ENCODE data around the gene GMDS. TPM values are rescaled to one million over a fixed set of nuclear protein-coding genes. Genes with fewer than 3 reads are reported as not detected.

Gene GMDS
- total RNA-seq, 1 experiment from 2014 or later = 9.7 TPM

DNA sequence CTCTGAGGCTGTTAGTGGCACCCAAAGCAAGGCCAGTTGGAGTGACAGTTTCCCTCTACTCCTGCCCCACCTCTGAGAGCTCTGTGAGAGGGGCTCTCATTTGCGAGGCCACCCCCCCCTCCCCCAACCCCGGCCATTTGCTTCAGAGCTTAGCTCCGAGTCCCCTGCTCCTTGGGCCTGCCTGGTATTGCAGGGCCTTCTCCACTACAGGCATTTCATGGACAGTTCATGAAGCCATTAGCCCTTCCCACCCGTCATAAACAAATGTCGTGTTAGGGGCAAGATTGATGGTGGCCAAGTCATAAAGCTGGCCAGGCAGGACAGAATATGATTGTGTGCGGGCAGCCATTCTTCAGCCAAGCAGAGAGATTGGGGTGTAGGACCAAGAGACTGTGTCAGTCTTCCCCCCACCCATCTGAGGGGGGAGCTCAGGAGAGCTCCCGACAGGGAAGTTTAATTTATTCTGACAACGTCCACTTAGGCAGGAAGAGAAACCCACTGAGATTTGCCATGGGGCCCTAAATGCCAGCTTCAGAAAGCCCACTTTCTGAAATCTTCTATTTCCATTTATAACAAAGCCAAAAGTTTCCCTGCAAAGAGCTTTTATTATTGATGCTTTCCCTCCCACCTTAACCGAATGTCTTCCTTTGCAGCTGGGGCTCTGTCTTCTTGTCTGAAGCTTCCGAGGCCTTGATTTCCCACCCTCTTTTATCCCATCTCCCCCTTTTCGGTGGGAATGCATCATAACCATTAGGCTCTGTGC, 628.5 kb downstream of the GMDS start:
- no peak overlapping the region for H2AFZ ChIP-seq (ENCODE audit: low read length)
- DNase-seq = no peak
- no peaks in the 10 kb centered on the region for H3K36me3 ChIP-seq (ENCODE audit: insufficient read depth, low read length)
- H3K4me3 ChIP-seq (ENCODE audit: low read length) = no peak overlapping the region
- H3K79me2 ChIP-seq (ENCODE audit: low read length) = no peaks in the 10 kb centered on the region
- no peak overlapping the region for H3K9ac ChIP-seq (ENCODE audit: low read length)
- no peaks in the 10 kb centered on the region for H3K27me3 ChIP-seq (ENCODE audit: low read length)
- H4K20me1 ChIP-seq (ENCODE audit: insufficient read depth, low read depth, low read length) = no peaks in the 10 kb centered on the region
- H3K9me2 ChIP-seq (replicated peaks; ENCODE audit: insufficient read depth, low read length) = no peaks in the 10 kb centered on the region
- no peak overlapping the region for H3K27ac ChIP-seq (ENCODE audit: low read length)
- H3K4me1 ChIP-seq (ENCODE audit: low read length) = no peaks in the 10 kb centered on the region
- no peak overlapping the region for H3K4me2 ChIP-seq (ENCODE audit: low read depth, low read length, poor library complexity, severe bottlenecking)
- no peaks in the 10 kb centered on the region for H3K9me3 ChIP-seq (ENCODE audit: low read length)

DNA sequence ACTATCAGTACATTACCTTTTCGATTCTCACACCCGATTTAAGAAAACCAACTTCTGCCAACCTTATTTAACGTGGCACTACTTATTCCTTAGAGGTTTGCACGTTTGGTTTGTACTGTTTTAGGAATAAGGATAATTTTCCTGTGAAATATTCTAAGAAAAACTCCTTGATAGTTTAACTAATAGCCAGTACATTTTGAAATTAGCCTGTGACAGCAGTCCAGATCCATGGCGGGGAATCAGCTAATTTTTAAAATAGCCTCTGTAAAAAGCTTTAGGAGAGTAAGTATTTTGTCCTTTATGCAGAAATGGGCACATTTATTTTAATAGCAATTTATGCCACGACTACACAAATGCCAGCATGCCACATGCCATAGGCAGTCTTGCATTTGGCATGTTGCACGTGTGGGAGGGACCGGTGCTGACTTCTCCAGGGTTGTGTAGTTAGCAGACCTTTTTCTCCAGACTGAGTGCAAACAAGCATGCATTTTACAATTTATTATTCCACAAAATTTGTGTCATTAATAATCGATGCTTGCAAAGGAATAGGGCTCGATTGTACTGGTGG, 629.5 kb downstream of the GMDS start:
- Histone ChIP-seq H3K9me3 (ENCODE audit: low read length) (no peaks in the 10 kb centered on the region), H3K9me2 (replicated peaks; ENCODE audit: insufficient read depth, low read length) (no peaks in the 10 kb centered on the region), H3K9ac (ENCODE audit: low read length) (no peak overlapping the region), H3K4me1 (ENCODE audit: low read length) (no peaks in the 10 kb centered on the region), H4K20me1 (ENCODE audit: insufficient read depth, low read depth, low read length) (no peaks in the 10 kb centered on the region), H3K4me3 (ENCODE audit: low read length) (no peak overlapping the region), H3K79me2 (ENCODE audit: low read length) (no peaks in the 10 kb centered on the region), H3K27ac (ENCODE audit: low read length) (no peak overlapping the region), H3K36me3 (ENCODE audit: insufficient read depth, low read length) (no peaks in the 10 kb centered on the region), H3K27me3 (ENCODE audit: low read length) (no peaks in the 10 kb centered on the region), H3K4me2 (ENCODE audit: low read depth, low read length, poor library complexity, severe bottlenecking) (no peak overlapping the region), H2AFZ (ENCODE audit: low read length) (no peak overlapping the region)
- no peak for DNase-seq

DNA sequence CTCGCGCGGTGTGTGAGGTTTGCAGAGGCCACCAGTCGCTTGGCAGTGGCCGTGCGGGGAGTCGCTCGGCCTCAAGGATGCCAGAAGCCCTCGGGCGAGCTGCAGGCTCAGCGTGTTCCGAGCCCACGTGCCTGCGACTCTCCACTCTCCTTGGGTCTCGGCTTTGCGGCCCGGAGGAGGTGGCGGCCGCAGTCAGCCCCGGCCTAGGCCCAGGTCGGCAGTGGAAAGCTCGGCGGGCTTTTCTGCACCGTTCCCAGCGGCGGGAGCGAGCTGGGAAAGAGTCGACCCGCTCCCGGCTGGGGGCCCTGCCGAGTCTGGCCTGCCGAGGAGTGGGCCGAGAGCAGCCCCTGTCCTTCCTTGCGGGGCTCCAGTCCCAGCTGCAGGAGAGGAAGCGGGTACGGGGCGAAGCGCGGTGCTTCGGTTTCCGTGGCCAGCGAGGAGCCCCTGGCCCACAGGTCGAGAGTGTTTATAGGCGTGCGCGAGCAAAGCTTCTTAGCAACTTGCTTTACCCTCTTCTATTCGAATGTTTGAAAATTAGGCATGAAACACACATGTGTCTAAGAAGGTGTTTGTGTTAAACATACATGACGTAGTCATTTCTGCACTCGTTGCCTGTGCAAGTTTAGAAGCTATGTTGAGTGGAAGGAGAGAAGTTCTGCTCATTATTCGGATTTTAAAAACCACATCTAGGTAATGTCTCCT, 630.1 kb downstream of the GMDS start:
- no peak overlapping the region for H3K4me2 ChIP-seq (ENCODE audit: low read depth, low read length, poor library complexity, severe bottlenecking)
- no peak for DNase-seq
- H3K79me2 ChIP-seq (ENCODE audit: low read length) = no peaks in the 10 kb centered on the region
- H3K4me1 ChIP-seq (ENCODE audit: low read length) = no peaks in the 10 kb centered on the region
- H3K27ac ChIP-seq (ENCODE audit: low read length) = no peak overlapping the region
- no peak overlapping the region for H3K9ac ChIP-seq (ENCODE audit: low read length)
- no peaks in the 10 kb centered on the region for H3K9me2 ChIP-seq (replicated peaks; ENCODE audit: insufficient read depth, low read length)
- no peaks in the 10 kb centered on the region for H3K9me3 ChIP-seq (ENCODE audit: low read length)
- no peak overlapping the region for H2AFZ ChIP-seq (ENCODE audit: low read length)
- H3K27me3 ChIP-seq (ENCODE audit: low read length) = no peaks in the 10 kb centered on the region
- H3K36me3 ChIP-seq (ENCODE audit: insufficient read depth, low read length) = no peaks in the 10 kb centered on the region
- H3K4me3 ChIP-seq (ENCODE audit: low read length) = no peak overlapping the region
- no peaks in the 10 kb centered on the region for H4K20me1 ChIP-seq (ENCODE audit: insufficient read depth, low read depth, low read length)

DNA sequence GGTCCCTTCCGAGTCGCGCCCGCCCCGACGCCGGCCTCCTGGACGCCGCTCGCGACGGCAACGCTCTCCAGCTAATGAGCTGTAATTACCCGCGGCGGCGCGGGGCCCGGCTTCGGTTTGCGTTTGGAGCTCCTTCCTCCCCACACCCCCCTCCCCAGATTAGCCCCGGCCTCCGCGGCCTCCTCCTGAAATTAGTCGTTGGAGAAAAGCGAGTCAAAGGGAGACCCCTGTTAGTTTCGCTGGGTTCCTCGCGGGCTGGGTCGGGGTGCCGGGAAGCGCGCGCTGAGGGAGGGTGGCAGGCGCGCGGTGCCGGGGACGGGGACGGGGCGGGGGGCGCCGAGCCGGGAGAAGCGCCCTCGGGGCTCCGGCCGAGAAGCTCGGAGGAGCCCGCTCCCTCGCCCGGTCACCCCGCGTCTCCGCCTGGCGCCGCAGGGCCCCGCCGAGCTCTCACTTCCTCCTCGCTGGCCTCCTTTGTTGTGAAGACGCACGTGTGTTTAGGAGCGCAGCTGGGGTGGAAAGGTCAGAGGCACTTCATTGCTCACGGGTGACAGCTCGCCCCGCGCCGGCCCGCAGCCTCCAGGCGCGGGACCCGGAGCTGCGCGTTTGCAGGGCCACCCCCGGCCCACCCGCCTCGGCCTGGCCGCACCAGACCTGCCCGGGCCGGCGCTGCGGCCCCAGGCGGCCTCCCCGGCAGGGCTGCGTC, 630.8 kb downstream of the GMDS start:
- H3K9me3 ChIP-seq (ENCODE audit: low read length) = no peaks in the 10 kb centered on the region
- H2AFZ ChIP-seq (ENCODE audit: low read length) = no peak overlapping the region
- H3K4me3 ChIP-seq (ENCODE audit: low read length) = no peak overlapping the region
- H3K36me3 ChIP-seq (ENCODE audit: insufficient read depth, low read length) = no peaks in the 10 kb centered on the region
- no peak overlapping the region for H3K4me2 ChIP-seq (ENCODE audit: low read depth, low read length, poor library complexity, severe bottlenecking)
- no peaks in the 10 kb centered on the region for H3K27me3 ChIP-seq (ENCODE audit: low read length)
- no peaks in the 10 kb centered on the region for H3K79me2 ChIP-seq (ENCODE audit: low read length)
- DNase-seq = no peak
- no peaks in the 10 kb centered on the region for H4K20me1 ChIP-seq (ENCODE audit: insufficient read depth, low read depth, low read length)
- H3K4me1 ChIP-seq (ENCODE audit: low read length) = no peaks in the 10 kb centered on the region
- H3K9me2 ChIP-seq (replicated peaks; ENCODE audit: insufficient read depth, low read length) = no peaks in the 10 kb centered on the region
- H3K9ac ChIP-seq (ENCODE audit: low read length) = no peak overlapping the region
- H3K27ac ChIP-seq (ENCODE audit: low read length) = no peak overlapping the region

DNA sequence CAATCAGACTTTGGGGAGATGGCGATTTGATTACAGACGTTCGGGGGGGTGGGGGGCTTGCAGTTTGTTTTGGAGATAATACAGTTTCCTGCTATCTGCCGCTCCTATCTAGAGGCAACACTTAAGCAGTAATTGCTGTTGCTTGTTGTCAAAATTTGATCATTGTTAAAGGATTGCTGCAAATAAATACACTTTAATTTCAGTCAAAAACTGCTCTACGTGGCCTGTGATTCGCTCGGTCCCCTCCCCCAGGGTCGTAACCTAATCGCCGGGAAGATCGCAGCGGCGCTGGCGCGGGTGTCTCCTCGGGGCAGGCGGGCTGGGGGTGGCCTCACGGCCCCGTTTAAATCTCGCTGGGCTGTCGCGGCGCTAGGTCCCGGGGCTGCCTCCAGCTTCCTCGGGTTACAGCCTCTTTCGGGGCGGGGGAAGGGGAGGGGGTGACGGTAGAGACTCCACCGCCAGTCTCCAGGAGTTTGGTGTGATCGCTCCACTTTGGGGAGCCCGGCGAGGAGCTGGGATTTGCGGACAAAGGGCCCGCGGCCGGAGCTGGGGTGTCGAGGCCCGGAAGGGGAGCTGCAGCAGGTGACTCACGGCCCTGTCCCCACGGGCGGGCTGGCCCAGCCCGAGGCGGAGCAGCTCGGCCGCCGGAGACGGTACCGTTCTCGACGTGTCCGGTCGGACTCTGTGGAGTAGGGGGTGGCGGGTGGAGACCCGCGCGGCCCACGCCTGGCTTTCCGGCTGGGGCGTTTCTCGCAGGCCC, 631.5 kb downstream of the GMDS start:
- Histone ChIP-seq H3K9me3 (ENCODE audit: low read length) (no peaks in the 10 kb centered on the region), H3K27me3 (ENCODE audit: low read length) (no peaks in the 10 kb centered on the region), H3K4me3 (ENCODE audit: low read length) (no peak overlapping the region), H3K4me2 (ENCODE audit: low read depth, low read length, poor library complexity, severe bottlenecking) (no peak overlapping the region), H3K4me1 (ENCODE audit: low read length) (no peaks in the 10 kb centered on the region), H4K20me1 (ENCODE audit: insufficient read depth, low read depth, low read length) (no peaks in the 10 kb centered on the region), H2AFZ (ENCODE audit: low read length) (no peak overlapping the region), H3K27ac (ENCODE audit: low read length) (no peak overlapping the region), H3K36me3 (ENCODE audit: insufficient read depth, low read length) (no peaks in the 10 kb centered on the region), H3K9ac (ENCODE audit: low read length) (no peak overlapping the region), H3K9me2 (replicated peaks; ENCODE audit: insufficient read depth, low read length) (no peaks in the 10 kb centered on the region), H3K79me2 (ENCODE audit: low read length) (no peaks in the 10 kb centered on the region)
- DNase-seq = no peak

DNA sequence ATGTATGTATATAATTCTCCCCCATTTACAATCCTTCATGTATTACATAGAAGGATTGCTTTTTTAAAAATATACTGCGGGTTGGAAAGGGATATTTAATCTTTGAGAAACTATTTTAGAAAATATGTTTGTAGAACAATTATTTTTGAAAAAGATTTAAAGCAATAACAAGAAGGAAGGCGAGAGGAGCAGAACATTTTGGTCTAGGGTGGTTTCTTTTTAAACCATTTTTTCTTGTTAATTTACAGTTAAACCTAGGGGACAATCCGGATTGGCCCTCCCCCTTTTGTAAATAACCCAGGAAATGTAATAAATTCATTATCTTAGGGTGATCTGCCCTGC, 632.1 kb downstream of the GMDS start:
- Histone ChIP-seq H3K9me2 (replicated peaks; ENCODE audit: insufficient read depth, low read length) (no peaks in the 10 kb centered on the region), H3K36me3 (ENCODE audit: insufficient read depth, low read length) (no peaks in the 10 kb centered on the region), H3K27me3 (ENCODE audit: low read length) (no peaks in the 10 kb centered on the region), H3K9me3 (ENCODE audit: low read length) (no peaks in the 10 kb centered on the region), H3K4me3 (ENCODE audit: low read length) (no peak overlapping the region), H4K20me1 (ENCODE audit: insufficient read depth, low read depth, low read length) (no peaks in the 10 kb centered on the region), H3K27ac (ENCODE audit: low read length) (no peak overlapping the region), H3K79me2 (ENCODE audit: low read length) (no peaks in the 10 kb centered on the region), H3K4me2 (ENCODE audit: low read depth, low read length, poor library complexity, severe bottlenecking) (no peak overlapping the region), H2AFZ (ENCODE audit: low read length) (no peak overlapping the region), H3K4me1 (ENCODE audit: low read length) (no peaks in the 10 kb centered on the region), H3K9ac (ENCODE audit: low read length) (no peak overlapping the region)
- no peak for DNase-seq

DNA sequence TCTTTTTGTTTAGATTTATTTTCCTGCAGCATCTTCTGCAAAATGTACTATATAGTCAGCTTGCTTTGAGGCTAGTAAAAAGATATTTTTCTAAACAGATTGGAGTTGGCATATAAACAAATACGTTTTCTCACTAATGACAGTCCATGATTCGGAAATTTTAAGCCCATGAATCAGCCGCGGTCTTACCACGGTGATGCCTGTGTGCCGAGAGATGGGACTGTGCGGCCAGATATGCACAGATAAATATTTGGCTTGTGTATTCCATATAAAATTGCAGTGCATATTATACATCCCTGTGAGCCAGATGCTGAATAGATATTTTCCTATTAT, 632.5 kb downstream of the GMDS start:
- H3K9me2 ChIP-seq (replicated peaks; ENCODE audit: insufficient read depth, low read length) = no peaks in the 10 kb centered on the region
- DNase-seq = no peak
- H3K9ac ChIP-seq (ENCODE audit: low read length) = no peak overlapping the region
- H4K20me1 ChIP-seq (ENCODE audit: insufficient read depth, low read depth, low read length) = no peaks in the 10 kb centered on the region
- H3K4me1 ChIP-seq (ENCODE audit: low read length) = no peaks in the 10 kb centered on the region
- H3K27ac ChIP-seq (ENCODE audit: low read length) = no peak overlapping the region
- no peaks in the 10 kb centered on the region for H3K27me3 ChIP-seq (ENCODE audit: low read length)
- no peak overlapping the region for H2AFZ ChIP-seq (ENCODE audit: low read length)
- H3K9me3 ChIP-seq (ENCODE audit: low read length) = no peaks in the 10 kb centered on the region
- no peak overlapping the region for H3K4me3 ChIP-seq (ENCODE audit: low read length)
- no peaks in the 10 kb centered on the region for H3K79me2 ChIP-seq (ENCODE audit: low read length)
- no peaks in the 10 kb centered on the region for H3K36me3 ChIP-seq (ENCODE audit: insufficient read depth, low read length)
- H3K4me2 ChIP-seq (ENCODE audit: low read depth, low read length, poor library complexity, severe bottlenecking) = no peak overlapping the region
